GM18873 (cell line): ENCODE measurements around the gene FITM1.

Experiments used
- ATAC-seq: cut with Tn5 transposase; IDR thresholded peaks from one replicate; pipeline ENCODE4 v1.9.1; 2021; ENCODE audit warnings: mild to moderate bottlenecking, moderate library complexity, moderate number of reproducible peaks; ENCODE audit not compliant: unreplicated experiment, low FRiP score

FITM1 gene

GRCh38 chr14:24137529-24138395 lies 7.3 kb downstream of the FITM1 start:
- ATAC-seq, result no peak

GRCh38 chr14:24138396-24139271 lies 8.2 kb downstream of the FITM1 start:
- ATAC-seq, result no peak

- no peak for ATAC-seq
Observed at GRCh38 chr14:24139272-24139934, 8.9 kb downstream of the FITM1 start.

- ATAC-seq, result peak; percentile 83
Observed at GRCh38 chr14:24141097-24141880, 10.8 kb downstream of the FITM1 start, which contains the start of gene EMC9. TSS of gene EMC9 (minus strand) at chr14:24141591. CDS start at chr14:24141304, 287 bp downstream.

- no peak for ATAC-seq
Observed at GRCh38 chr14:24143511-24143910, 13.1 kb downstream of the FITM1 start.

- ATAC-seq, result no peak
Observed at GRCh38 chr14:24144451-24144850, 14.0 kb downstream of the FITM1 start.

GRCh38 chr14:24145219-24145618 lies 14.8 kb downstream of the FITM1 start:
- ATAC-seq, result no peak

- ATAC-seq, result no peak
Observed at GRCh38 chr14:24145690-24146452, 15.4 kb downstream of the FITM1 start.

- peak; percentile 50 for ATAC-seq
Observed at GRCh38 chr14:24146453-24146977, 16.1 kb downstream of the FITM1 start, which contains the start of gene PSME2. TSS of gene PSME2 (minus strand) at chr14:24146610. CDS start at chr14:24146581, 29 bp downstream.

GRCh38 chr14:24146978-24147760 lies 16.7 kb downstream of the FITM1 start, which contains the start of gene RNF31:
TSS of gene RNF31 (plus strand) at chr14:24147498. CDS start at chr14:24147699, 201 bp downstream.
- ATAC-seq, result peak; percentile 83

- ATAC-seq, result no peak
Observed at GRCh38 chr14:24147761-24148428, 17.4 kb downstream of the FITM1 start.

GRCh38 chr14:24149302-24149969 lies 19.0 kb downstream of the FITM1 start:
- no peak for ATAC-seq

GRCh38 chr14:24150061-24150460 lies 19.6 kb downstream of the FITM1 start:
- no peak for ATAC-seq

- ATAC-seq, result no peak
Observed at GRCh38 chr14:24150567-24150966, 20.1 kb downstream of the FITM1 start.

- ATAC-seq, result no peak
Observed at GRCh38 chr14:24150993-24151392, 20.5 kb downstream of the FITM1 start.

- no peak for ATAC-seq
Observed at GRCh38 chr14:24151404-24152080, 21.1 kb downstream of the FITM1 start.
